HL-60 (cell line): ENCODE results near the gene DYNC1LI2.
A peak's percentile ranks its signal among the peaks of the same experiment; 100 is the strongest.

Experiments
- DNase-seq, 2 experiments: peaks; one replicate each; pipeline ENCODE4 v3.0.0-alpha.2; 2010 to 2020; ENCODE audit warnings: low read depth in 1 of 2, low spot score in 1 of 2
- H3K27ac ChIP-seq: fragments of 250-450 bp; sonication (Bioruptor Pico); replicated peaks from 2 replicates; pipeline ENCODE4 v1.5.1; 2020; ENCODE audit warnings: mild to moderate bottlenecking, moderate library complexity
- H3K27me3 ChIP-seq: fragments of 250-450 bp; sonication (Bioruptor Pico); 2 replicates; pipeline ENCODE4 v1.5.1; 2021; ENCODE audit warnings: mild to moderate bottlenecking, moderate library complexity; ENCODE audit not compliant: insufficient read depth, poor library complexity, severe bottlenecking
- H3K4me3 ChIP-seq: replicated peaks from 2 replicates; pipeline ENCODE4 v1.5.1; 2011; ENCODE audit warnings: mild to moderate bottlenecking, control low read depth, low read length; ENCODE audit not compliant: insufficient read depth
- GABPA ChIP-seq: IDR thresholded peaks from 2 replicates; pipeline ENCODE4 v1.6.1; 2012; ENCODE audit warnings: low read depth
- POLR2AphosphoS5 ChIP-seq: IDR thresholded peaks from 2 replicates; pipeline ENCODE4 v1.6.1; 2012; ENCODE audit warnings: low read depth
- SPI1 ChIP-seq: IDR thresholded peaks from 2 replicates; pipeline ENCODE4 v1.6.1; 2012; ENCODE audit warnings: low read depth, mild to moderate bottlenecking, borderline replicate concordance
- TF ChIP-seq, protein P1 (sequence below): IDR thresholded peaks from one replicate; pipeline ENCODE4 v1.5.1; 2011; ENCODE audit warnings: low read length, control low read depth, inconsistent platforms; ENCODE audit not compliant: insufficient read depth
- TF ChIP-seq, protein P2 (sequence below): IDR thresholded peaks from 2 replicates; pipeline ENCODE4 v1.6.1; 2012; ENCODE audit warnings: low read depth; ENCODE audit not compliant: insufficient replicate concordance

Gene DYNC1LI2

DNA sequence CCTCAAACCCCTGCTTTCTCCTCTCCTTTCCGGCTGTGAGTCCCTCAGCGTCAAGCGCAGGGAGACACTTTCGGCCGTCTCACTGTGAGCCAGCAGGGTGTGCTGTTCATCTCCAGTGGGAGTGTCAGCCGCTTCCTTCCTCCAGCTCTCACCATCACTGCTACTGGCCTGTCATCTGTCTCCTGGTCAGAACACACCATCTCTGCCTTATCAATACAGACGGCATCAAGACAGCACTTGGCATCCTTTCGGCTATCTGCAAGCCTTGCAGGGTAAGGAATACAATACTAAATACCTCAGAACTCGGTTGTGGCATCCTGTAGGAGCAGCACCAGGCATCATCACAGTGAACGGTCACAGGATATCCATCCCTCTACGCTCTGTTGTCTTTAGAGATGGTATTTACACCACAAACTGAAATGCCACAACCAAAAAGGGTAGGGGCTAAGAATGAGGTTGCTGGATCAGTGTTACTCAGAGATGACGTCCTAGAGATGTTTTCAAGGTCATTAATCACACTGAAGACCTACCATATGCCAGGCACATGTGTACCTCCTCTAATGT, 34.2 kb downstream of the DYNC1LI2 start:
- no peaks in the 10 kb centered on the region for H3K27me3 ChIP-seq
- TF ChIP-seq GABPA, result no peak
- TF ChIP-seq, protein P1, sequence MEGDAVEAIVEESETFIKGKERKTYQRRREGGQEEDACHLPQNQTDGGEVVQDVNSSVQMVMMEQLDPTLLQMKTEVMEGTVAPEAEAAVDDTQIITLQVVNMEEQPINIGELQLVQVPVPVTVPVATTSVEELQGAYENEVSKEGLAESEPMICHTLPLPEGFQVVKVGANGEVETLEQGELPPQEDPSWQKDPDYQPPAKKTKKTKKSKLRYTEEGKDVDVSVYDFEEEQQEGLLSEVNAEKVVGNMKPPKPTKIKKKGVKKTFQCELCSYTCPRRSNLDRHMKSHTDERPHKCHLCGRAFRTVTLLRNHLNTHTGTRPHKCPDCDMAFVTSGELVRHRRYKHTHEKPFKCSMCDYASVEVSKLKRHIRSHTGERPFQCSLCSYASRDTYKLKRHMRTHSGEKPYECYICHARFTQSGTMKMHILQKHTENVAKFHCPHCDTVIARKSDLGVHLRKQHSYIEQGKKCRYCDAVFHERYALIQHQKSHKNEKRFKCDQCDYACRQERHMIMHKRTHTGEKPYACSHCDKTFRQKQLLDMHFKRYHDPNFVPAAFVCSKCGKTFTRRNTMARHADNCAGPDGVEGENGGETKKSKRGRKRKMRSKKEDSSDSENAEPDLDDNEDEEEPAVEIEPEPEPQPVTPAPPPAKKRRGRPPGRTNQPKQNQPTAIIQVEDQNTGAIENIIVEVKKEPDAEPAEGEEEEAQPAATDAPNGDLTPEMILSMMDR, result peak; percentile 84
- peak; percentile 61 for TF ChIP-seq POLR2AphosphoS5
- H3K27ac ChIP-seq, result no peak overlapping the region
- no peak overlapping the region for H3K4me3 ChIP-seq
- DNase-seq, result peak in 1 of 2 experiments; percentile 77

DNA sequence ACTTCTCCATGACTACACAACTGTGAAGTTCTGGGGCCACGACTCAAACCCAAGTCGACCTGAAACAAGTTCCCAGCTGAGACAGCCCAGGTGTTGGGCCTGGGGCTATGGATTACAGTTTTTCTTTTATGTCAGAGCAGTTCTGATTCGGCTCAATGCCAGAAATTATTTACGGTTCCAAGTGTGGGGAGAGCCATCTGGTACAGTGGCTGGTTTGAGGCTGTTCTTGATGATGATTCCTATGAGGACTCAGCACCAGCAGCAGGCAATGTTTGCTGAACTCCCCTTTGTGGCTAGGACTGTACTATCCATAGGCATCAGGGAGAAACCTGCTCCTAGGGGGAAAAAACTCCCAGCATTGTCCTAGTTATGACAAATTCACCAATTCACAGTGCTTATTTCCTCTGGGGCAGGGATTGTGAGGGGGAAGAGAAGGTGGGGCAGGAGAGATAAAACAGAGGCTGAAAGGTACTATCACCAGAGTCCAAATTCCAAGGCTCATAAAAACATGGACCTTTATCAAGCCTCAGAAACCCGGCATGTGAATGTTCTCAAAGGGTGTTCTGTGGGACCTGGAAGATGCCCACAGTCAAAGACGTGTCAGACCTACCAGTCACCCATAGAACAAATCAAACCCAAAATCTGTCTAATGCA, 36.6 kb downstream of the DYNC1LI2 start:
- H3K27me3 ChIP-seq, result no peaks in the 10 kb centered on the region
- no peak overlapping the region for H3K4me3 ChIP-seq
- DNase-seq, result no peak
- TF ChIP-seq, protein P1, result no peak
- no peak for TF ChIP-seq POLR2AphosphoS5
- no peak for TF ChIP-seq SPI1
- TF ChIP-seq, protein P2, sequence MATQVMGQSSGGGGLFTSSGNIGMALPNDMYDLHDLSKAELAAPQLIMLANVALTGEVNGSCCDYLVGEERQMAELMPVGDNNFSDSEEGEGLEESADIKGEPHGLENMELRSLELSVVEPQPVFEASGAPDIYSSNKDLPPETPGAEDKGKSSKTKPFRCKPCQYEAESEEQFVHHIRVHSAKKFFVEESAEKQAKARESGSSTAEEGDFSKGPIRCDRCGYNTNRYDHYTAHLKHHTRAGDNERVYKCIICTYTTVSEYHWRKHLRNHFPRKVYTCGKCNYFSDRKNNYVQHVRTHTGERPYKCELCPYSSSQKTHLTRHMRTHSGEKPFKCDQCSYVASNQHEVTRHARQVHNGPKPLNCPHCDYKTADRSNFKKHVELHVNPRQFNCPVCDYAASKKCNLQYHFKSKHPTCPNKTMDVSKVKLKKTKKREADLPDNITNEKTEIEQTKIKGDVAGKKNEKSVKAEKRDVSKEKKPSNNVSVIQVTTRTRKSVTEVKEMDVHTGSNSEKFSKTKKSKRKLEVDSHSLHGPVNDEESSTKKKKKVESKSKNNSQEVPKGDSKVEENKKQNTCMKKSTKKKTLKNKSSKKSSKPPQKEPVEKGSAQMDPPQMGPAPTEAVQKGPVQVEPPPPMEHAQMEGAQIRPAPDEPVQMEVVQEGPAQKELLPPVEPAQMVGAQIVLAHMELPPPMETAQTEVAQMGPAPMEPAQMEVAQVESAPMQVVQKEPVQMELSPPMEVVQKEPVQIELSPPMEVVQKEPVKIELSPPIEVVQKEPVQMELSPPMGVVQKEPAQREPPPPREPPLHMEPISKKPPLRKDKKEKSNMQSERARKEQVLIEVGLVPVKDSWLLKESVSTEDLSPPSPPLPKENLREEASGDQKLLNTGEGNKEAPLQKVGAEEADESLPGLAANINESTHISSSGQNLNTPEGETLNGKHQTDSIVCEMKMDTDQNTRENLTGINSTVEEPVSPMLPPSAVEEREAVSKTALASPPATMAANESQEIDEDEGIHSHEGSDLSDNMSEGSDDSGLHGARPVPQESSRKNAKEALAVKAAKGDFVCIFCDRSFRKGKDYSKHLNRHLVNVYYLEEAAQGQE, result no peak
- TF ChIP-seq GABPA, result no peak
- no peak overlapping the region for H3K27ac ChIP-seq

DNA sequence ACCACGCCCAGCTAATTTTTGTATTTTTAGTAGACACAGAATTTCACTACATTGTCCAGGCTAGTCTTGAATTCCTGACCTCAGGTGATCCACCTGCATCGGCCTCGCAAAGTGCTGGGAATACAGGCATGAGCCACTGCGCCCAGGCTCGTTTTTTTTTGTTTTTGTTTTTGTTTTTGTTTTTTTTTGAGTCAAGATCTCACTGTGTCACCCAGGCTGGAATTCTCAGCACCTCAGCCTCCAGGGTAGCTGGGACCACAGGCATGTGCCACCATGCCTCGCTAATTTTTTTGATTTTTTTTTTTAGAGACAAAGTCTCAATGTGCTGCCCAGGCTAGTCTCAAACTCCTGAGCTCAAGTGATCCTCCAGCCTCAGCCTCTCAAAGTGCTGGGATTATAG, 37.3 kb downstream of the DYNC1LI2 start:
- Histone ChIP-seq H3K4me3 (no peak overlapping the region), H3K27ac (no peak overlapping the region), H3K27me3 (no peaks in the 10 kb centered on the region)
- TF ChIP-seq SPI1 (no peak), POLR2AphosphoS5 (no peak), GABPA (no peak)
- TF ChIP-seq, protein P2, result no peak
- TF ChIP-seq, protein P1, result no peak
- no peak for DNase-seq

DNA sequence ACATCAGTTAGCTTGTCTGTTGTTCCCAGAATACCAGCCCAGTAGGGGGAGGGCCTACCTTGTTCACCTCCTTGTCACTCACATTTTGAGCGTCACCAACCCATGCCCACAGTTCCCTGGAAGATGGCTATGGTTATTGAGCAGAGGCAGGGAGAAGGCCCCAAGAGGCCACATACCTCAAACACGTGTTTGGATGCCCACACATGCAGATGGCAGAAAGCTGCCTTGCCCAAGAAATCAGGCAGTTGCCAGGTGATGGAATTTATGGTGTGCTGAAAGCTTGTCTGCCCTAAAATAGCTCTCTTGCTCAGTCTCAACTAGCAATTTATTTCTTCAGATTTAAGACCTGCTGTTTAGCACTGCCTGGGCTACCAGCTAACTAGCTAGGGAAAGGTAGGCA, 38.3 kb downstream of the DYNC1LI2 start:
- Histone ChIP-seq H3K27me3 (no peaks in the 10 kb centered on the region), H3K4me3 (no peak overlapping the region), H3K27ac (no peak overlapping the region)
- DNase-seq, result no peak
- TF ChIP-seq, protein P1, result no peak
- TF ChIP-seq SPI1 (no peak), GABPA (no peak), POLR2AphosphoS5 (no peak)
- TF ChIP-seq, protein P2, result no peak
